ENCODE measurements around the gene AHR.
"Not testable (repeated sequence)": the region's sequence is repeated elsewhere in the genome, so short reads cannot be mapped to it uniquely, and the experiment has no call there.

DNA sequence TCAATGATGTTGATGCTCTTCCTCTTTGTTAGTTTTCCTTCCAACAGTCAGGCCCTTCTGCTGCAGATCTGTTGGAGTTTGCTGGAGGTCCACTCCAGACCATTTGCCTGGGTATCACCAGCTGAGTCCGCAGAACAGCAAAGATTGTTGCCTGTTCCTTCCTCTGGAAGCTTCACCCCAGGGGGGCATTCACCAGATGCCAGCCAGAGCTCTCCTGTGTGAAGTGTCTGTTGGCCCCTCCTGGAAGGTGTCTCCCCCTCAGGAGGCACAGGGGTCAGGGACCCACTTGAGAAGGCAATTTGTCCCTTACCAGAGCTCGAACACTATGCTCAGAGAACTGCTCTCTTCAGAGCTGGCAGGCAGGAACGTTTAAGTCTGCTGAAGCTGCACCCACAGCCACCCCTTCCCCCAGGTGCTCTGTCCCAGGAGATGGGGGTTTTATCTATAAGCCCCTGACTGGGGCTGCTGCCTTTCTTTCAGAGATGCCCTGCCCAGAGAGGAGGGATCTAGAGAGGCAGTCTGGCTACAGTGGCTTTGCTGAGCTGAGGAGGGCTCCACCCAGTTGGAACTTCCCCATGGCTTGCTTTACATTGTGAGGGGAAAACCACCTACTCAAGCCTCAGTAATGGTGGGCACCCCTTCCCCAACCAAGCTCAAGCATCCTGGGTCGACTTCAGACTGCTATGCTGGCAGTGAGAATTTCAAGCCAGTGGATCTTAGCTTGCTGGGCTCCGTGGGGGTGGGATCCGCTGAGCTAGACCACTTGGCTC is 55.4 kb downstream of the AHR start:
- TF ChIP-seq, protein P1, sequence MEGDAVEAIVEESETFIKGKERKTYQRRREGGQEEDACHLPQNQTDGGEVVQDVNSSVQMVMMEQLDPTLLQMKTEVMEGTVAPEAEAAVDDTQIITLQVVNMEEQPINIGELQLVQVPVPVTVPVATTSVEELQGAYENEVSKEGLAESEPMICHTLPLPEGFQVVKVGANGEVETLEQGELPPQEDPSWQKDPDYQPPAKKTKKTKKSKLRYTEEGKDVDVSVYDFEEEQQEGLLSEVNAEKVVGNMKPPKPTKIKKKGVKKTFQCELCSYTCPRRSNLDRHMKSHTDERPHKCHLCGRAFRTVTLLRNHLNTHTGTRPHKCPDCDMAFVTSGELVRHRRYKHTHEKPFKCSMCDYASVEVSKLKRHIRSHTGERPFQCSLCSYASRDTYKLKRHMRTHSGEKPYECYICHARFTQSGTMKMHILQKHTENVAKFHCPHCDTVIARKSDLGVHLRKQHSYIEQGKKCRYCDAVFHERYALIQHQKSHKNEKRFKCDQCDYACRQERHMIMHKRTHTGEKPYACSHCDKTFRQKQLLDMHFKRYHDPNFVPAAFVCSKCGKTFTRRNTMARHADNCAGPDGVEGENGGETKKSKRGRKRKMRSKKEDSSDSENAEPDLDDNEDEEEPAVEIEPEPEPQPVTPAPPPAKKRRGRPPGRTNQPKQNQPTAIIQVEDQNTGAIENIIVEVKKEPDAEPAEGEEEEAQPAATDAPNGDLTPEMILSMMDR (conservative IDR thresholded peaks at IDR 0.05; ENCODE audit: low read depth, low read length): not testable (repeated sequence)
- not testable (repeated sequence) for TF ChIP-seq EZH2 (IDR thresholded peaks at IDR 0.05; ENCODE audit: low read length, unreplicated experiment); EZH2phosphoT487 (IDR thresholded peaks at IDR 0.05; ENCODE audit: borderline replicate concordance, low read length)

Data from PC-3 (cell line).